WTC11 (cell line): ENCODE data around the gene LRFN2. TPM values are rescaled to one million over a fixed set of nuclear protein-coding genes. Genes with fewer than 3 reads are reported as not detected.

Source experiments
- ATAC-seq: fragments of 200-7000 bp; cut with Tn5 transposase; 2 replicates; pipeline ENCODE4 v1.10.0; 2021; ENCODE audit warnings: mild to moderate bottlenecking, moderate library complexity
- CTCF ChIA-PET: fragments of 300-600 bp; sonication (Branson Sonifier 250); formaldehyde crosslinking; loops from one replicate; lab custom pipeline; 2021; ENCODE audit warnings: antibody characterized with exemption; lab: Charles Lee
- POLR2A ChIA-PET: fragments of 350-600 bp; sonication (Branson Sonifier 250); formaldehyde crosslinking; loops from one replicate; lab custom pipeline; 2021; ENCODE audit warnings: antibody characterized with exemption; lab: Charles Lee
- DNase-seq: peaks from one replicate; pipeline ENCODE4 v3.0.0; 2021; ENCODE audit warnings: low spot score
- H3K27ac Mint-ChIP-seq: 2 replicates; pipeline ENCODE4 v1.8.0; 2021; ENCODE audit warnings: mixed read lengths
- H3K27me3 Mint-ChIP-seq: 2 replicates; pipeline ENCODE4 v1.8.0; 2021; ENCODE audit warnings: low read depth, mild to moderate bottlenecking, moderate library complexity, mixed read lengths
- H3K36me3 Mint-ChIP-seq: 2 replicates; pipeline ENCODE4 v1.8.0; 2021; ENCODE audit warnings: mixed read lengths
- H3K4me1 Mint-ChIP-seq: 2 replicates; pipeline ENCODE4 v1.8.0; 2022; ENCODE audit warnings: mixed read lengths
- H3K4me3 Mint-ChIP-seq: 2 replicates; pipeline ENCODE4 v1.8.0; 2021; ENCODE audit warnings: mild to moderate bottlenecking, moderate library complexity, mixed read lengths
- H3K9me3 Mint-ChIP-seq: 2 replicates; pipeline ENCODE4 v1.8.0; 2021; ENCODE audit warnings: mixed read lengths
- CBFB ChIP-seq: sonication (generic); formaldehyde crosslinking; IDR thresholded peaks from 2 replicates; pipeline ENCODE4 v1.8.1; 2022; ENCODE audit warnings: mild to moderate bottlenecking, low read depth, missing genetic modification reagents
- EMX1 ChIP-seq: fragments of 250-450 bp; sonication (Bioruptor Pico); IDR thresholded peaks from 2 replicates; pipeline ENCODE4 v1.8.0; 2021; ENCODE audit warnings: mild to moderate bottlenecking
- GABPB1 ChIP-seq: sonication (generic); formaldehyde crosslinking; IDR thresholded peaks from 2 replicates; pipeline ENCODE4 v1.8.1; 2023; ENCODE audit warnings: mild to moderate bottlenecking, missing genetic modification reagents
- GRHL2 ChIP-seq: fragments of 250-450 bp; sonication (Bioruptor Pico); IDR thresholded peaks from 2 replicates; pipeline ENCODE4 v1.8.0; 2022; ENCODE audit warnings: mild to moderate bottlenecking, moderate library complexity; ENCODE audit not compliant: insufficient replicate concordance, severe bottlenecking
- JAZF1 ChIP-seq: fragments of 250-450 bp; sonication (Bioruptor Pico); IDR thresholded peaks from 2 replicates; pipeline ENCODE4 v1.9.0; 2021; ENCODE audit warnings: moderate library complexity, mild to moderate bottlenecking, inconsistent platforms
- KAT7 ChIP-seq: sonication (generic); formaldehyde crosslinking; IDR thresholded peaks from 2 replicates; pipeline ENCODE4 v1.8.1; 2023; ENCODE audit warnings: missing genetic modification reagents, mild to moderate bottlenecking, borderline replicate concordance
- MXD4 ChIP-seq: fragments of 250-450 bp; sonication (Bioruptor Pico); IDR thresholded peaks from 2 replicates; pipeline ENCODE4 v1.8.0; 2021; ENCODE audit warnings: mild to moderate bottlenecking, moderate library complexity, borderline replicate concordance
- MYBL2 ChIP-seq: sonication (generic); formaldehyde crosslinking; IDR thresholded peaks from 2 replicates; pipeline ENCODE4 v1.8.1; 2023; ENCODE audit warnings: mild to moderate bottlenecking, moderate library complexity, missing genetic modification reagents
- NFATC4 ChIP-seq: fragments of 250-450 bp; sonication (Bioruptor Pico); IDR thresholded peaks from 2 replicates; pipeline ENCODE4 v1.9.0; 2021; ENCODE audit warnings: mild to moderate bottlenecking
- OVOL2 ChIP-seq: fragments of 250-450 bp; sonication (Bioruptor Pico); IDR thresholded peaks from 2 replicates; pipeline ENCODE4 v1.9.0; 2021; ENCODE audit warnings: mild to moderate bottlenecking, borderline replicate concordance
- PRRX2 ChIP-seq: fragments of 250-450 bp; sonication (Bioruptor Pico); IDR thresholded peaks from 2 replicates; pipeline ENCODE4 v1.8.0; 2021; ENCODE audit warnings: mild to moderate bottlenecking
- SOX15 ChIP-seq: fragments of 250-450 bp; sonication (Bioruptor Pico); IDR thresholded peaks from 2 replicates; pipeline ENCODE4 v1.9.0; 2021; ENCODE audit warnings: mild to moderate bottlenecking
- TEAD1 ChIP-seq: sonication (generic); formaldehyde crosslinking; IDR thresholded peaks from 2 replicates; pipeline ENCODE4 v1.8.0; 2022; ENCODE audit warnings: mild to moderate bottlenecking, missing genetic modification reagents
- TP53 ChIP-seq: sonication (generic); formaldehyde crosslinking; IDR thresholded peaks from 2 replicates; pipeline ENCODE4 v1.8.1; 2023; ENCODE audit warnings: mild to moderate bottlenecking, missing genetic modification reagents
- total RNA-seq: library from RNA; stranded (reverse); gene quantifications from 3 replicates; pipeline ENCODE4 v1.2.3, GENCODE V29; 2021
- TF ChIP-seq, protein P1 (sequence below): fragments of 200-600 bp; IDR thresholded peaks from 2 replicates; pipeline ENCODE4 v1.8.0; 2022; ENCODE audit warnings: antibody characterized with exemption
- TF ChIP-seq, protein P2 (sequence below): fragments of 250-450 bp; sonication (Bioruptor Pico); IDR thresholded peaks from 2 replicates; pipeline ENCODE4 v1.9.0; 2021; ENCODE audit warnings: moderate library complexity, mild to moderate bottlenecking, inconsistent platforms, borderline replicate concordance
- TF ChIP-seq, protein P3 (sequence below): sonication (generic); formaldehyde crosslinking; IDR thresholded peaks from 2 replicates; pipeline ENCODE4 v1.8.1; 2023; ENCODE audit warnings: mild to moderate bottlenecking, missing genetic modification reagents
- TF ChIP-seq, protein P4 (sequence below): sonication (generic); formaldehyde crosslinking; IDR thresholded peaks from 2 replicates; pipeline ENCODE4 v1.8.0; 2022; ENCODE audit warnings: missing genetic modification reagents
- TF ChIP-seq, protein P5 (sequence below): sonication (generic); formaldehyde crosslinking; IDR thresholded peaks from 2 replicates; pipeline ENCODE4 v1.8.0; 2022; ENCODE audit warnings: mild to moderate bottlenecking, missing genetic modification reagents
- TF ChIP-seq, protein P6 (sequence below): sonication (generic); formaldehyde crosslinking; IDR thresholded peaks from 2 replicates; pipeline ENCODE4 v1.8.1; 2023; ENCODE audit warnings: mild to moderate bottlenecking, moderate library complexity, missing genetic modification reagents
- TF ChIP-seq, protein P7 (sequence below): fragments of 250-450 bp; sonication (Bioruptor Pico); IDR thresholded peaks from 2 replicates; pipeline ENCODE4 v1.8.0; 2021; ENCODE audit warnings: mild to moderate bottlenecking
- TF ChIP-seq, protein P8 (sequence below): sonication (generic); formaldehyde crosslinking; IDR thresholded peaks from 2 replicates; pipeline ENCODE4 v1.8.1; 2022; ENCODE audit warnings: missing genetic modification reagents, borderline replicate concordance

The LRFN2 gene
- total RNA-seq, 1 experiment from 2014 or later, result 1.6 TPM

DNA sequence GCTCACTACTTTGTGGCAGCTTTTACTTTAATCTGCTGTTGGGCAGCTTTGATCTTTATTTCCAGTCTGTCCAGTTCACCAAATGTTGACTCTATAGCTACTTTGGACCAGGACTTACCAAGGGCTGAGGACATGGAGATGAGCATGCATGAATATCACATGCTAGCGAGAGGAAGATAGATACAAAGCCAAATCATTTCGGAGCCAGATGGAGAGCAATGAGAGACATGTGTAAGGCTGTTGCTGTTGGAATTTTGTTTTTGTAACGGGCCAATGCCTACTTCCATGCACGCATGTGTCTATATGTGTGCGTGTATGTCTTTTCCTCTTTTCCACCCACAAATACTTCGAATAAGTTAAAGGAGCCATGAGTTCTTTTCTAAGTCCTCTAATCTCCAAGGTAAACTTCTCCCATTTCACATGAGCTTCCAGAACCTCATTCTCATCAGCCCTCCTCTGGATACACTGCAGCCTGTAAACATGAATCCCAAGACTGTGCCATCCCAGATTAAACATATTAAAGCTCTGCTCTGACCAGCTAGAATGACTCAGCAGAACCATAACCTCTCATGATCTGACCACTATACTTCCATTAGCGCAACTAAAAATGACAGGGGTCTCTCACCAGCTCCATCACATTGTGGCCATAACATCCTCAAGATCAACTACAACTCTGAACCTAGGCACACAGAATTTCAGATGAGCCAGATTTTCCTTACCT, 160.7 kb downstream of the LRFN2 start:
- H3K9me3 Mint-ChIP-seq, result no peaks in the 10 kb centered on the region
- no peak overlapping the region for H3K27ac Mint-ChIP-seq
- DNase-seq, result no peak
- no peaks in the 10 kb centered on the region for H3K27me3 Mint-ChIP-seq
- no peaks in the 10 kb centered on the region for H3K36me3 Mint-ChIP-seq
- ATAC-seq, result no peak
- ChIA-PET POLR2A (no interaction called here), CTCF (no interaction called here)
- no peak for TF ChIP-seq SOX15
- TF ChIP-seq, protein P1, sequence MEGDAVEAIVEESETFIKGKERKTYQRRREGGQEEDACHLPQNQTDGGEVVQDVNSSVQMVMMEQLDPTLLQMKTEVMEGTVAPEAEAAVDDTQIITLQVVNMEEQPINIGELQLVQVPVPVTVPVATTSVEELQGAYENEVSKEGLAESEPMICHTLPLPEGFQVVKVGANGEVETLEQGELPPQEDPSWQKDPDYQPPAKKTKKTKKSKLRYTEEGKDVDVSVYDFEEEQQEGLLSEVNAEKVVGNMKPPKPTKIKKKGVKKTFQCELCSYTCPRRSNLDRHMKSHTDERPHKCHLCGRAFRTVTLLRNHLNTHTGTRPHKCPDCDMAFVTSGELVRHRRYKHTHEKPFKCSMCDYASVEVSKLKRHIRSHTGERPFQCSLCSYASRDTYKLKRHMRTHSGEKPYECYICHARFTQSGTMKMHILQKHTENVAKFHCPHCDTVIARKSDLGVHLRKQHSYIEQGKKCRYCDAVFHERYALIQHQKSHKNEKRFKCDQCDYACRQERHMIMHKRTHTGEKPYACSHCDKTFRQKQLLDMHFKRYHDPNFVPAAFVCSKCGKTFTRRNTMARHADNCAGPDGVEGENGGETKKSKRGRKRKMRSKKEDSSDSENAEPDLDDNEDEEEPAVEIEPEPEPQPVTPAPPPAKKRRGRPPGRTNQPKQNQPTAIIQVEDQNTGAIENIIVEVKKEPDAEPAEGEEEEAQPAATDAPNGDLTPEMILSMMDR, result no peak
- TF ChIP-seq NFATC4 (CRISPR knock-in tag), result no peak
- TF ChIP-seq, protein P2, sequence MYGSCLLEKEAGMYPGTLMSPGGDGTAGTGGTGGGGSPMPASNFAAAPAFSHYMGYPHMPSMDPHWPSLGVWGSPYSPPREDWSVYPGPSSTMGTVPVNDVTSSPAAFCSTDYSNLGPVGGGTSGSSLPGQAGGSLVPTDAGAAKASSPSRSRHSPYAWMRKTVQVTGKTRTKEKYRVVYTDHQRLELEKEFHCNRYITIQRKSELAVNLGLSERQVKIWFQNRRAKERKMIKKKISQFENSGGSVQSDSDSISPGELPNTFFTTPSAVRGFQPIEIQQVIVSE (CRISPR knock-in tag), result no peak
- no peak for TF ChIP-seq PRRX2
- TF ChIP-seq EMX1, result no peak
- TF ChIP-seq OVOL2, result no peak
- no peak for TF ChIP-seq TEAD1 (CRISPR knock-in tag)
- TF ChIP-seq, protein P3, sequence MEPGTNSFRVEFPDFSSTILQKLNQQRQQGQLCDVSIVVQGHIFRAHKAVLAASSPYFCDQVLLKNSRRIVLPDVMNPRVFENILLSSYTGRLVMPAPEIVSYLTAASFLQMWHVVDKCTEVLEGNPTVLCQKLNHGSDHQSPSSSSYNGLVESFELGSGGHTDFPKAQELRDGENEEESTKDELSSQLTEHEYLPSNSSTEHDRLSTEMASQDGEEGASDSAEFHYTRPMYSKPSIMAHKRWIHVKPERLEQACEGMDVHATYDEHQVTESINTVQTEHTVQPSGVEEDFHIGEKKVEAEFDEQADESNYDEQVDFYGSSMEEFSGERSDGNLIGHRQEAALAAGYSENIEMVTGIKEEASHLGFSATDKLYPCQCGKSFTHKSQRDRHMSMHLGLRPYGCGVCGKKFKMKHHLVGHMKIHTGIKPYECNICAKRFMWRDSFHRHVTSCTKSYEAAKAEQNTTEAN (CRISPR knock-in tag), result no peak
- no peak for TF ChIP-seq MYBL2 (CRISPR knock-in tag)
- TF ChIP-seq MXD4, result no peak
- no peak for TF ChIP-seq TP53
- TF ChIP-seq, all 79 proteins: peak for 0
- H3K4me3 Mint-ChIP-seq, result no peak overlapping the region
- peaks cover 4% of the 10 kb centered on the region for H3K4me1 Mint-ChIP-seq

DNA sequence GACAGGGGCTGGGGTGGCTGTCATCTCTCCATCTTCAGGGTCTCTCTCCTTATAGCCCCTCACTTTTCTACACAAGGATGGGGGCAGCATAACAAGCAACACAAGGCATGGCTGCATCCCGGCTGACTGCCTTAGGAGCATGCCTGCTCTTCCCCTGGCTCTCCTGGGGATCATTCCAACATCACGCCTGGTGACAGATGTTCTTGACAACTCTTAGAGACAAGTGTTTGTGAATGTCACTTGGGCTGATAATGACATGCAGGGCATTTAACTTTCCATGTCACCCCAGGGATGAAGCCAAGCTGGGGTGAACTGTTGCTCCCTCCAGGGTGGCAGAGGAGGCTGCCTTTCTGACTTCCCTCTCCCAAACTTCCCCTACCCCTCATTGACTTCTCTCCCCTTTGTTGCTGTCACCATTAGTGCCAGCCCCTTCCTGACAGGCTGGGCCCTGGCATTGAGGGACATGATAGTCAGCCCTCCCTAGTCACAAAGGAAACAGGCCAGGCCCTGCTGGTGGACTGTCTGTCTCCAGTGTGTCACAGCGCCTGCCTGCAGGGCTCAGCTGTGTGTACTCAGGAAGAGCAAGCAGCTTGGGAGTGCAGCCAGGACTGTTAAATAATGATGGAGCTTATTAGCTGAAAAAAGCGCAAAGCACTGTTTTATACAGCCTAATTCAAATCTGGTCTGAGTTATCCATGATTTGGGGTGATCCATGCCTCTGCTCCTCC, 161.8 kb downstream of the LRFN2 start:
- ChIA-PET POLR2A (no interaction called here), CTCF (no interaction called here)
- Mint-ChIP-seq H3K27me3 (no peaks in the 10 kb centered on the region), H3K27ac (no peak overlapping the region), H3K9me3 (no peaks in the 10 kb centered on the region), H3K36me3 (no peaks in the 10 kb centered on the region), H3K4me1 (peaks cover 16% of the 10 kb centered on the region), H3K4me3 (no peak overlapping the region)
- no peak for ATAC-seq
- DNase-seq, result no peak
- no peak for TF ChIP-seq JAZF1 (CRISPR knock-in tag)
- TF ChIP-seq, protein P4, sequence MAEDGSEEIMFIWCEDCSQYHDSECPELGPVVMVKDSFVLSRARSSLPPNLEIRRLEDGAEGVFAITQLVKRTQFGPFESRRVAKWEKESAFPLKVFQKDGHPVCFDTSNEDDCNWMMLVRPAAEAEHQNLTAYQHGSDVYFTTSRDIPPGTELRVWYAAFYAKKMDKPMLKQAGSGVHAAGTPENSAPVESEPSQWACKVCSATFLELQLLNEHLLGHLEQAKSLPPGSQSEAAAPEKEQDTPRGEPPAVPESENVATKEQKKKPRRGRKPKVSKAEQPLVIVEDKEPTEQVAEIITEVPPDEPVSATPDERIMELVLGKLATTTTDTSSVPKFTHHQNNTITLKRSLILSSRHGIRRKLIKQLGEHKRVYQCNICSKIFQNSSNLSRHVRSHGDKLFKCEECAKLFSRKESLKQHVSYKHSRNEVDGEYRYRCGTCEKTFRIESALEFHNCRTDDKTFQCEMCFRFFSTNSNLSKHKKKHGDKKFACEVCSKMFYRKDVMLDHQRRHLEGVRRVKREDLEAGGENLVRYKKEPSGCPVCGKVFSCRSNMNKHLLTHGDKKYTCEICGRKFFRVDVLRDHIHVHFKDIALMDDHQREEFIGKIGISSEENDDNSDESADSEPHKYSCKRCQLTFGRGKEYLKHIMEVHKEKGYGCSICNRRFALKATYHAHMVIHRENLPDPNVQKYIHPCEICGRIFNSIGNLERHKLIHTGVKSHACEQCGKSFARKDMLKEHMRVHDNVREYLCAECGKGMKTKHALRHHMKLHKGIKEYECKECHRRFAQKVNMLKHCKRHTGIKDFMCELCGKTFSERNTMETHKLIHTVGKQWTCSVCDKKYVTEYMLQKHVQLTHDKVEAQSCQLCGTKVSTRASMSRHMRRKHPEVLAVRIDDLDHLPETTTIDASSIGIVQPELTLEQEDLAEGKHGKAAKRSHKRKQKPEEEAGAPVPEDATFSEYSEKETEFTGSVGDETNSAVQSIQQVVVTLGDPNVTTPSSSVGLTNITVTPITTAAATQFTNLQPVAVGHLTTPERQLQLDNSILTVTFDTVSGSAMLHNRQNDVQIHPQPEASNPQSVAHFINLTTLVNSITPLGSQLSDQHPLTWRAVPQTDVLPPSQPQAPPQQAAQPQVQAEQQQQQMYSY (CRISPR knock-in tag), result no peak
- TF ChIP-seq, protein P5, sequence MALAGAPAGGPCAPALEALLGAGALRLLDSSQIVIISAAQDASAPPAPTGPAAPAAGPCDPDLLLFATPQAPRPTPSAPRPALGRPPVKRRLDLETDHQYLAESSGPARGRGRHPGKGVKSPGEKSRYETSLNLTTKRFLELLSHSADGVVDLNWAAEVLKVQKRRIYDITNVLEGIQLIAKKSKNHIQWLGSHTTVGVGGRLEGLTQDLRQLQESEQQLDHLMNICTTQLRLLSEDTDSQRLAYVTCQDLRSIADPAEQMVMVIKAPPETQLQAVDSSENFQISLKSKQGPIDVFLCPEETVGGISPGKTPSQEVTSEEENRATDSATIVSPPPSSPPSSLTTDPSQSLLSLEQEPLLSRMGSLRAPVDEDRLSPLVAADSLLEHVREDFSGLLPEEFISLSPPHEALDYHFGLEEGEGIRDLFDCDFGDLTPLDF (CRISPR knock-in tag), result no peak
- no peak for TF ChIP-seq CBFB (CRISPR knock-in tag)
- TF ChIP-seq, protein P6, sequence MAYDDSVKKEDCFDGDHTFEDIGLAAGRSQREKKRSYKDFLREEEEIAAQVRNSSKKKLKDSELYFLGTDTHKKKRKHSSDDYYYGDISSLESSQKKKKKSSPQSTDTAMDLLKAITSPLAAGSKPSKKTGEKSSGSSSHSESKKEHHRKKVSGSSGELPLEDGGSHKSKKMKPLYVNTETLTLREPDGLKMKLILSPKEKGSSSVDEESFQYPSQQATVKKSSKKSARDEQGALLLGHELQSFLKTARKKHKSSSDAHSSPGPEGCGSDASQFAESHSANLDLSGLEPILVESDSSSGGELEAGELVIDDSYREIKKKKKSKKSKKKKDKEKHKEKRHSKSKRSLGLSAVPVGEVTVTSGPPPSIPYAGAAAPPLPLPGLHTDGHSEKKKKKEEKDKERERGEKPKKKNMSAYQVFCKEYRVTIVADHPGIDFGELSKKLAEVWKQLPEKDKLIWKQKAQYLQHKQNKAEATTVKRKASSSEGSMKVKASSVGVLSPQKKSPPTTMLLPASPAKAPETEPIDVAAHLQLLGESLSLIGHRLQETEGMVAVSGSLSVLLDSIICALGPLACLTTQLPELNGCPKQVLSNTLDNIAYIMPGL (CRISPR knock-in tag), result no peak
- TF ChIP-seq, protein P7, sequence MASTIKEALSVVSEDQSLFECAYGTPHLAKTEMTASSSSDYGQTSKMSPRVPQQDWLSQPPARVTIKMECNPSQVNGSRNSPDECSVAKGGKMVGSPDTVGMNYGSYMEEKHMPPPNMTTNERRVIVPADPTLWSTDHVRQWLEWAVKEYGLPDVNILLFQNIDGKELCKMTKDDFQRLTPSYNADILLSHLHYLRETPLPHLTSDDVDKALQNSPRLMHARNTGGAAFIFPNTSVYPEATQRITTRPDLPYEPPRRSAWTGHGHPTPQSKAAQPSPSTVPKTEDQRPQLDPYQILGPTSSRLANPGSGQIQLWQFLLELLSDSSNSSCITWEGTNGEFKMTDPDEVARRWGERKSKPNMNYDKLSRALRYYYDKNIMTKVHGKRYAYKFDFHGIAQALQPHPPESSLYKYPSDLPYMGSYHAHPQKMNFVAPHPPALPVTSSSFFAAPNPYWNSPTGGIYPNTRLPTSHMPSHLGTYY (CRISPR knock-in tag), result no peak
- TF ChIP-seq KAT7 (CRISPR knock-in tag), result no peak
- TF ChIP-seq GABPB1 (CRISPR knock-in tag), result no peak
- no peak for TF ChIP-seq GRHL2
- TF ChIP-seq, protein P8, sequence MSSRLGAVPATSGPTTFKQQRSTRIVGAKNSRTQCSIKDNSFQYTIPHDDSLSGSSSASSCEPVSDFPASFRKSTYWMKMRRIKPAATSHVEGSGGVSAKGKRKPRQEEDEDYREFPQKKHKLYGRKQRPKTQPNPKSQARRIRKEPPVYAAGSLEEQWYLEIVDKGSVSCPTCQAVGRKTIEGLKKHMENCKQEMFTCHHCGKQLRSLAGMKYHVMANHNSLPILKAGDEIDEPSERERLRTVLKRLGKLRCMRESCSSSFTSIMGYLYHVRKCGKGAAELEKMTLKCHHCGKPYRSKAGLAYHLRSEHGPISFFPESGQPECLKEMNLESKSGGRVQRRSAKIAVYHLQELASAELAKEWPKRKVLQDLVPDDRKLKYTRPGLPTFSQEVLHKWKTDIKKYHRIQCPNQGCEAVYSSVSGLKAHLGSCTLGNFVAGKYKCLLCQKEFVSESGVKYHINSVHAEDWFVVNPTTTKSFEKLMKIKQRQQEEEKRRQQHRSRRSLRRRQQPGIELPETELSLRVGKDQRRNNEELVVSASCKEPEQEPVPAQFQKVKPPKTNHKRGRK (CRISPR knock-in tag), result no peak
